GM12878 (cell line): ENCODE data around the gene FANCF. TPM values are rescaled to one million over a fixed set of nuclear protein-coding genes. Genes with fewer than 3 reads are reported as not detected.

Experiments used
- ATAC-seq: fragments of 200-7000 bp; cut with Tn5 transposase; 3 replicates; pipeline ENCODE4 v1.9.1; 2020; ENCODE audit warnings: mild to moderate bottlenecking, moderate library complexity
- BruUV-seq: library from RNA; stranded (reverse); fragments of 400-500 nt; replicated peaks from 2 replicates; lab custom pipeline; 2021; lab: Mats Ljungman, UMichigan
- CTCF ChIA-PET: fragments of 300-600 bp; sonication (Branson Sonifier 250); formaldehyde crosslinking; extraction: SDS; loops from one replicate; lab custom pipeline; 2021; ENCODE audit warnings: inconsistent platforms; lab: Yijun Ruan, JAX
- POLR2A ChIA-PET: fragments of 350-600 bp; formaldehyde crosslinking; extraction: SDS; loops from one replicate; lab custom pipeline; 2021; ENCODE audit warnings: inconsistent platforms; lab: Charles Lee
- RAD21 ChIA-PET: fragments of 300-600 bp; sonication (Branson Sonifier 250); formaldehyde crosslinking; loops from one replicate; lab custom pipeline; 2023; ENCODE audit warnings: antibody characterized with exemption; ENCODE audit not compliant: unreplicated experiment; lab: Charles Lee
- SMC1A ChIA-PET: fragments of 300-600 bp; sonication (Branson Sonifier 250); formaldehyde crosslinking; loops from one replicate; lab custom pipeline; 2023; ENCODE audit not compliant: unreplicated experiment, uncharacterized antibody; lab: Charles Lee
- DNase-seq: peaks from one replicate; pipeline ENCODE4 v3.0.0-alpha.2; 2011; ENCODE audit warnings: low read depth, low spot score
- FAIRE-seq: peaks from 3 replicates; lab custom pipeline; 2011; peaks lifted over from hg19 to GRCh38; lab: Jason Lieb, UNC
- H2AFZ ChIP-seq: 2 replicates; pipeline ENCODE4 v1.6.0; 2011; ENCODE audit warnings: low read depth, low read length, control low read depth; ENCODE audit not compliant: control insufficient read depth
- H3K27ac ChIP-seq: 2 replicates; pipeline ENCODE4 v1.5.1; 2011; ENCODE audit warnings: control low read depth; ENCODE audit not compliant: control insufficient read depth, insufficient read depth
- H3K27me3 ChIP-seq, 2 experiments: replicated peaks in 1 of 2; 2 replicates each; pipeline versions ENCODE4 v1.6.0 to v1.6.1; 2011; ENCODE audit warnings: low read length in 1 of 2; ENCODE audit not compliant: control insufficient read depth in 2 of 2, insufficient read depth in 2 of 2
- H3K36me3 ChIP-seq, 2 experiments: 2 replicates each; pipeline ENCODE4 v1.5.1; 2011; ENCODE audit warnings: low read length in 1 of 2; ENCODE audit not compliant: control insufficient read depth in 2 of 2, insufficient read depth in 2 of 2
- H3K4me1 ChIP-seq: 2 replicates; pipeline ENCODE4 v1.6.1; 2011; ENCODE audit warnings: mild to moderate bottlenecking, low read length, moderate library complexity, mixed read lengths; ENCODE audit not compliant: control insufficient read depth, insufficient read depth
- H3K4me2 ChIP-seq: 2 replicates; pipeline ENCODE4 v1.6.0; 2011; ENCODE audit warnings: control low read depth; ENCODE audit not compliant: control insufficient read depth, insufficient read depth
- H3K4me3 ChIP-seq: fragments of 200-600 bp; sonication (generic); 2 replicates; pipeline ENCODE4 v1.5.1; 2016
- H3K79me2 ChIP-seq: 2 replicates; pipeline ENCODE4 v1.6.0; 2011; ENCODE audit warnings: low read length; ENCODE audit not compliant: control insufficient read depth, insufficient read depth
- H3K9ac ChIP-seq: 2 replicates; pipeline ENCODE4 v1.8.0; 2011; ENCODE audit warnings: low read length, control low read depth, mixed read lengths; ENCODE audit not compliant: control insufficient read depth, insufficient read depth
- H3K9me3 ChIP-seq: replicated peaks from 3 replicates; pipeline ENCODE4 v1.5.1; 2011; ENCODE audit warnings: mild to moderate bottlenecking, low read length; ENCODE audit not compliant: control insufficient read depth, insufficient read depth
- H4K20me1 ChIP-seq: 2 replicates; pipeline ENCODE4 v1.6.0; 2011; ENCODE audit not compliant: control insufficient read depth, insufficient read depth
- BRCA1 ChIP-seq: IDR thresholded peaks from 2 replicates; pipeline ENCODE4 v1.6.1; 2011; ENCODE audit warnings: low read depth, low read length, improper control_type of control experiment
- CBX3 ChIP-seq: fragments of 200-600 bp; sonication (generic); IDR thresholded peaks from 2 replicates; pipeline ENCODE4 v1.6.1; 2016; ENCODE audit warnings: low read depth, borderline replicate concordance
- CHD2 ChIP-seq: IDR thresholded peaks from 2 replicates; pipeline ENCODE4 v1.6.1; 2011; ENCODE audit warnings: low read depth, low read length, improper control_type of control experiment, borderline replicate concordance
- CREM ChIP-seq: IDR thresholded peaks from 2 replicates; pipeline ENCODE4 v1.6.1; 2014; ENCODE audit warnings: antibody characterized with exemption, low read depth
- MEF2A ChIP-seq: IDR thresholded peaks from 2 replicates; pipeline ENCODE4 v1.6.1; 2011; ENCODE audit warnings: low read depth, mild to moderate bottlenecking, low read length, moderate library complexity; ENCODE audit not compliant: insufficient read depth
- NFYB ChIP-seq: IDR thresholded peaks from 2 replicates; pipeline ENCODE4 v1.6.1; 2011; ENCODE audit warnings: low read depth, mild to moderate bottlenecking, low read length, improper control_type of control experiment, moderate library complexity; ENCODE audit not compliant: insufficient read depth
- NRF1 ChIP-seq: conservative IDR thresholded peaks from 2 replicates; pipeline ENCODE4 v1.6.1; 2011; ENCODE audit warnings: mild to moderate bottlenecking, low read depth, low read length, improper control_type of control experiment
- PML ChIP-seq: IDR thresholded peaks from 2 replicates; pipeline ENCODE4 v1.6.1; 2012; ENCODE audit warnings: low read length, inconsistent platforms
- POLR2AphosphoS5 ChIP-seq: IDR thresholded peaks from 2 replicates; pipeline ENCODE4 v1.6.1; 2011; ENCODE audit warnings: mild to moderate bottlenecking, low read length, inconsistent platforms
- RAD21 ChIP-seq: IDR thresholded peaks from 2 replicates; pipeline ENCODE4 v1.6.1; 2011; ENCODE audit warnings: mild to moderate bottlenecking, low read depth, low read length, moderate library complexity; ENCODE audit not compliant: insufficient read depth
- RAD51 ChIP-seq: fragments of 450-650 bp; IDR thresholded peaks from 2 replicates; pipeline ENCODE4 v1.6.1; 2016; ENCODE audit warnings: moderate library complexity, mild to moderate bottlenecking, inconsistent platforms
- SMAD1 ChIP-seq: fragments of 450-650 bp; IDR thresholded peaks from 2 replicates; pipeline ENCODE4 v1.6.1; 2018; ENCODE audit warnings: mild to moderate bottlenecking, low read depth; ENCODE audit not compliant: partially characterized antibody
- SPI1 ChIP-seq: IDR thresholded peaks from 2 replicates; pipeline ENCODE4 v1.6.1; 2011; ENCODE audit warnings: low read depth, mild to moderate bottlenecking, low read length, moderate library complexity, borderline replicate concordance; ENCODE audit not compliant: insufficient read depth
- SUZ12 ChIP-seq: fragments of 200-600 bp; sonication (generic); IDR thresholded peaks from one replicate; pipeline ENCODE4 v1.6.1; 2018; ENCODE audit warnings: antibody characterized with exemption, mild to moderate bottlenecking; ENCODE audit not compliant: unreplicated experiment
- ZBED1 ChIP-seq: IDR thresholded peaks from 2 replicates; pipeline ENCODE4 v1.6.1; 2016; ENCODE audit warnings: borderline replicate concordance
- ZNF687 ChIP-seq: fragments of 450-650 bp; IDR thresholded peaks from 2 replicates; pipeline ENCODE4 v1.6.1; 2017; ENCODE audit warnings: mild to moderate bottlenecking, moderate library complexity
- WGBS: methylation state at CpG from one replicate; pipeline ENCODE4 v1.1.6; 2016; ENCODE audit warnings: low lambda C conversion rate; ENCODE audit not compliant: insufficient replicate concordance, insufficient coverage; ENCODE audit errors: missing lambda C conversion rate; 5-methylcytosine and 5-hydroxymethylcytosine counted together
- in situ Hi-C: fragments of 300-500 bp; cut with MboI; formaldehyde crosslinking; loops from 9 replicates; pipeline ENCODE4 v1.14.3; 2018; ENCODE audit warnings: mixed read lengths
- intact Hi-C: fragments of 100-400 bp; cut with micrococcal nuclease; formaldehyde crosslinking; loops from one replicate; pipeline ENCODE4 v1.14.2; 2022; ENCODE audit not compliant: unreplicated experiment
- polyA plus RNA-seq, 11 experiments: library from polyadenylated mRNA; depleted of rRNA in 4 of 11; unstranded in 6 of 11; stranded (reverse) in 5 of 11; fragments of >200 nt; fragmentation: Nextera tagmentation in 4 of 11; fragmentation: Illumina TruSeq in 1 of 11; extraction: Ambion mirVana in 4 of 11; extraction: Trizol in 1 of 11; gene quantifications; 1 replicate in 1 of 11; 2 replicates in 10 of 11; pipeline versions ENCODE4 v1.2.1 to v1.2.3, GENCODE V29; 2011 to 2016; ENCODE audit warnings: inconsistent platforms in 2 of 11, missing spikeins in 2 of 11, low read depth in 1 of 11
- total RNA-seq, 4 experiments: library from RNA; depleted of rRNA in 3 of 4; stranded (reverse); fragments of >200 nt in 3 of 4; fragmentation: Illumina TruSeq in 1 of 4; extraction: Trizol in 1 of 4; gene quantifications; 2 replicates each; pipeline versions ENCODE4 v1.2.1 to v1.2.3, GENCODE V29; 2013 to 2021
- TF ChIP-seq, protein P1 (sequence below): fragments of 150-350 bp; IDR thresholded peaks from 2 replicates; pipeline ENCODE4 v1.6.1; 2014; ENCODE audit warnings: mild to moderate bottlenecking, low read depth, low read length

FANCF gene
- total and polyA plus RNA-seq, 10 of the 15 experiments (the other 5 are each of a cell fraction or from before 2014, with no cell fraction given) = 1.6 to 19.9 (median 12.2) TPM

DNA sequence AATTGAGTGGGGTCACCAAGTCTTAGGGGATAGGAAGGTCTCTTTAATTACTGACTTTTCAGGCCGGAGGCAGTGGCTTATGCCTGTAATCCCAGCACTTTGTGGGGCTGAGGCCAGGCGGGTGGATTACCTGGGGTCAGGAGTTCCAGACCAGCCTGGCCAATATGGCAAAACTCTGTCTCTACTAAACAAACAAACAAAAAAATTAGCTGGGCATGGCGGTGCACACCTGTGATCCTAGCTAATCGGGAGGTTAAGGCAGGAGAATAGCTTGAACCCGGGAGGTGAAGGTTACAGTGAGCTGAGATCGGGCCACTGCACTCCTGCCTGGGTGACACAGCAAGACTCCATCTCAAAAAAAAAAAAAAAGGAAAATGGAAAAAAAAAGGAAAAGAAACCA is 1.8 kb upstream of the FANCF start:
- FAIRE-seq (no peak), DNase-seq (no peak), ATAC-seq (no peak)
- H3K4me1 ChIP-seq = peaks cover 6% of the 10 kb centered on the region; the same call in 1 of the 2 replicates
- H3K27ac ChIP-seq = no peak overlapping the region
- H3K9ac ChIP-seq = no peak overlapping the region
- H3K27me3 ChIP-seq = no peaks in the 10 kb centered on the region
- H4K20me1 ChIP-seq = no peaks in the 10 kb centered on the region
- ChIA-PET POLR2A (interaction anchor here (0.6 to 2.0 kb wide), 6 partner anchors 15 to 1054 kb away, joined by 3 to 11 read pairs (median 4); partner anchors contain the start of gene GAS2), SMC1A (interaction anchor here (0.8 to 4.0 kb wide), 4 partner anchors 30 to 83 kb away, joined by 3 to 23 read pairs (median 4); partner anchors contain the start of gene GAS2), RAD21 (interaction anchor here (0.6 to 1.4 kb wide), 2 partner anchors 43 to 206 kb away, joined by 3 to 5 read pairs; no protein-coding TSS in a partner anchor), CTCF (interaction anchor here (0.6 to 1.8 kb wide), 6 partner anchors 19 to 496 kb away, joined by 3 to 9 read pairs (median 3); no protein-coding TSS in a partner anchor)
- TF ChIP-seq RAD51 (no peak), MEF2A (no peak), POLR2AphosphoS5 (no peak), NRF1 (no peak), CBX3 (no peak), CREM (no peak), SUZ12 (no peak), SMAD1 (no peak), SPI1 (no peak), PML (no peak), RAD21 (no peak), CHD2 (no peak), BRCA1 (no peak), NFYB (no peak), ZBED1 (no peak), ZNF687 (no peak)
- TF ChIP-seq, protein P1, sequence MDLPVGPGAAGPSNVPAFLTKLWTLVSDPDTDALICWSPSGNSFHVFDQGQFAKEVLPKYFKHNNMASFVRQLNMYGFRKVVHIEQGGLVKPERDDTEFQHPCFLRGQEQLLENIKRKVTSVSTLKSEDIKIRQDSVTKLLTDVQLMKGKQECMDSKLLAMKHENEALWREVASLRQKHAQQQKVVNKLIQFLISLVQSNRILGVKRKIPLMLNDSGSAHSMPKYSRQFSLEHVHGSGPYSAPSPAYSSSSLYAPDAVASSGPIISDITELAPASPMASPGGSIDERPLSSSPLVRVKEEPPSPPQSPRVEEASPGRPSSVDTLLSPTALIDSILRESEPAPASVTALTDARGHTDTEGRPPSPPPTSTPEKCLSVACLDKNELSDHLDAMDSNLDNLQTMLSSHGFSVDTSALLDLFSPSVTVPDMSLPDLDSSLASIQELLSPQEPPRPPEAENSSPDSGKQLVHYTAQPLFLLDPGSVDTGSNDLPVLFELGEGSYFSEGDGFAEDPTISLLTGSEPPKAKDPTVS = no peak
- H3K4me3 ChIP-seq = no peak overlapping the region
- no peaks in the 10 kb centered on the region; the same call in 2 of the 3 replicates for H3K9me3 ChIP-seq
- intact Hi-C loops (loop anchor here (2.0 kb wide), 2 partner anchors 159 to 201 kb away; partner anchors contain the start of gene SVIP), in situ Hi-C loops (no loop called here)
- H3K4me2 ChIP-seq = no peak overlapping the region
- WGBS = 99% methylated on average over 6 of the region's 6 CpGs
- H3K79me2 ChIP-seq = peaks cover 16% of the 10 kb centered on the region
- no peaks in the 10 kb centered on the region for H3K36me3 ChIP-seq
- no peak overlapping the region for H2AFZ ChIP-seq
- BruUV-seq = no TSS peak
